IMR-90 (cell line): Measurements from ENCODE around the gene KLHL3. TPM values are rescaled to one million over a fixed set of nuclear protein-coding genes. Genes with fewer than 3 reads are reported as not detected.

Experiments used
- ATAC-seq: fragments of 200-7000 bp; cut with Tn5 transposase; 2 replicates; pipeline ENCODE4 v1.9.1; 2020; ENCODE audit warnings: low read depth, mild to moderate bottlenecking, moderate library complexity
- BruUV-seq: library from RNA; stranded (reverse); fragments of 400-500 nt; replicated peaks from 2 replicates; lab custom pipeline; 2021; lab: Mats Ljungman, UMichigan
- CTCF ChIA-PET: fragments of 300-600 bp; formaldehyde crosslinking; extraction: SDS; loops from one replicate; lab custom pipeline; 2021; ENCODE audit warnings: antibody characterized with exemption; lab: Yijun Ruan, JAX
- POLR2A ChIA-PET: fragments of 300-600 bp; sonication (Branson Sonifier 250); formaldehyde crosslinking; loops from one replicate; lab custom pipeline; 2022; ENCODE audit warnings: antibody characterized with exemption; ENCODE audit not compliant: unreplicated experiment; lab: Charles Lee
- DNase-seq: peaks from one replicate; pipeline ENCODE4 v3.0.0; 2013
- H2AFZ ChIP-seq: replicated peaks from 2 replicates; pipeline ENCODE3; 2013; ENCODE audit warnings: low read length, mild to moderate bottlenecking; ENCODE audit not compliant: poor library complexity
- H2AK5ac ChIP-seq: 2 replicates; pipeline ENCODE4 v1.6.1; 2013; ENCODE audit warnings: low read depth, low read length, inconsistent platforms
- H2AK9ac ChIP-seq: replicated peaks from 2 replicates; pipeline ENCODE3; 2013; ENCODE audit warnings: mild to moderate bottlenecking, low read depth, low read length, moderate library complexity; ENCODE audit not compliant: poor library complexity
- H2BK120ac ChIP-seq: 2 replicates; pipeline ENCODE4 v1.6.1; 2013; ENCODE audit warnings: low read depth, low read length, inconsistent platforms
- H2BK15ac ChIP-seq: 3 replicates; pipeline ENCODE4 v1.6.1; 2013; ENCODE audit warnings: low read depth, low read length, inconsistent platforms
- H2BK20ac ChIP-seq: 2 replicates; pipeline ENCODE4 v1.6.1; 2013; ENCODE audit warnings: low read depth, mild to moderate bottlenecking, inconsistent platforms, low read length, moderate library complexity
- H2BK5ac ChIP-seq: 2 replicates; pipeline ENCODE4 v1.6.1; 2013; ENCODE audit warnings: mild to moderate bottlenecking, low read depth, low read length, inconsistent platforms; ENCODE audit not compliant: poor library complexity, severe bottlenecking
- H3K14ac ChIP-seq: replicated peaks from 2 replicates; pipeline ENCODE4 v1.6.1; 2013; ENCODE audit warnings: low read depth, low read length, inconsistent platforms
- H3K18ac ChIP-seq: 2 replicates; pipeline ENCODE4 v1.6.1; 2013; ENCODE audit warnings: low read depth, low read length, control low read depth
- H3K23ac ChIP-seq: 2 replicates; pipeline ENCODE4 v1.6.1; 2013; ENCODE audit warnings: low read depth, low read length, inconsistent platforms
- H3K27ac ChIP-seq: 2 replicates; pipeline ENCODE4 v1.5.1; 2013; ENCODE audit warnings: mild to moderate bottlenecking, control low read depth, low read length; ENCODE audit not compliant: insufficient read depth
- H3K27me3 ChIP-seq: 2 replicates; pipeline ENCODE4 v1.6.1; 2013; ENCODE audit warnings: low read length; ENCODE audit not compliant: control insufficient read depth, insufficient read depth
- H3K36me3 ChIP-seq: 2 replicates; pipeline ENCODE4 v1.6.1; 2013; ENCODE audit warnings: low read length, mixed read lengths; ENCODE audit not compliant: control insufficient read depth, insufficient read depth
- H3K4ac ChIP-seq: 2 replicates; pipeline ENCODE4 v1.6.1; 2013; ENCODE audit warnings: low read depth, low read length, inconsistent platforms
- H3K4me1 ChIP-seq: 2 replicates; pipeline ENCODE4 v1.6.1; 2013; ENCODE audit warnings: low read length, mixed read lengths; ENCODE audit not compliant: control insufficient read depth, insufficient read depth
- H3K4me2 ChIP-seq: 2 replicates; pipeline ENCODE4 v1.6.1; 2013; ENCODE audit warnings: low read depth, mild to moderate bottlenecking, control low read depth, low read length, moderate library complexity
- H3K4me3 ChIP-seq: 2 replicates; pipeline ENCODE4 v1.5.1; 2013; ENCODE audit warnings: low read depth, mild to moderate bottlenecking, control low read depth, low read length, moderate library complexity; ENCODE audit not compliant: insufficient read depth
- H3K56ac ChIP-seq: 2 replicates; pipeline ENCODE4 v1.6.1; 2013; ENCODE audit warnings: low read length, inconsistent platforms; ENCODE audit not compliant: insufficient read depth; ENCODE audit errors: extremely low read depth
- H3K79me1 ChIP-seq, 2 experiments: 2 replicates each; pipeline ENCODE4 v1.6.1; 2013; ENCODE audit warnings: low read length in 2 of 2, inconsistent platforms in 1 of 2, low read depth in 1 of 2
- H3K9ac ChIP-seq: 2 replicates; pipeline ENCODE4 v1.6.1; 2013; ENCODE audit warnings: low read depth, low read length, control low read depth
- H3K9me1 ChIP-seq: 2 replicates; pipeline ENCODE4 v1.6.1; 2013; ENCODE audit warnings: low read length, inconsistent platforms; ENCODE audit not compliant: insufficient read depth
- H3K9me3 ChIP-seq: 2 replicates; pipeline ENCODE4 v1.6.1; 2013; ENCODE audit warnings: low read length; ENCODE audit not compliant: control insufficient read depth, insufficient read depth
- H4K20me1 ChIP-seq: 2 replicates; pipeline ENCODE4 v1.6.1; 2013; ENCODE audit warnings: low read length, inconsistent platforms; ENCODE audit not compliant: insufficient read depth
- H4K5ac ChIP-seq: 2 replicates; pipeline ENCODE4 v1.6.1; 2013; ENCODE audit warnings: mild to moderate bottlenecking, low read depth, low read length, control low read depth
- H4K8ac ChIP-seq, 2 experiments: 2 replicates each; pipeline ENCODE4 v1.6.1; 2013; ENCODE audit warnings: low read depth in 2 of 2, low read length in 2 of 2, control low read depth in 1 of 2, inconsistent platforms in 1 of 2
- H4K91ac ChIP-seq: 2 replicates; pipeline ENCODE4 v1.6.1; 2013; ENCODE audit warnings: low read depth, low read length, inconsistent platforms; ENCODE audit not compliant: insufficient read depth
- RAD21 ChIP-seq: IDR thresholded peaks from 2 replicates; pipeline ENCODE4 v1.6.1; 2012; ENCODE audit warnings: low read length, improper control_type of control experiment
- WGBS, 2 experiments: methylation state at CpG; one replicate each; pipeline versions ENCODE4 v1.1.5 to v1.1.7; 2013; ENCODE audit warnings: missing lambda C conversion rate in 2 of 2; ENCODE audit not compliant: insufficient read length in 1 of 2; ENCODE audit errors: extremely low coverage in 2 of 2; 5-methylcytosine and 5-hydroxymethylcytosine counted together
- dilution Hi-C: fragments of 300-500 bp; cut with HindIII; formaldehyde crosslinking; loops from one replicate; pipeline ENCODE4 v1.14.3; 2018; ENCODE audit warnings: low sequenced_read_pairs; ENCODE audit not compliant: unreplicated experiment
- in situ Hi-C: fragments of 300-500 bp; cut with MboI; formaldehyde crosslinking; loops from 3 replicates; pipeline ENCODE4 v1.14.3; 2019; ENCODE audit warnings: low sequenced_read_pairs, inconsistent platforms, mixed read lengths
- intact Hi-C: fragments of 100-400 bp; cut with micrococcal nuclease; formaldehyde crosslinking; loops from 2 replicates; pipeline ENCODE4 v1.10.0; 2022
- polyA plus RNA-seq, 3 experiments: library from polyadenylated mRNA; depleted of rRNA; stranded (reverse); fragments of >200 nt; gene quantifications; 2 replicates each; pipeline ENCODE4 v1.2.3, GENCODE V29; 2012; ENCODE audit warnings: low replicate concordance in 1 of 3
- total RNA-seq: library from RNA; depleted of rRNA; stranded (reverse); fragments of >200 nt; gene quantifications from 2 replicates; pipeline ENCODE4 v1.2.3, GENCODE V29; 2012

KLHL3 gene
- total and polyA plus RNA-seq, 2 of the 4 experiments (the other 2 are of a cell fraction), result 2.3 to 4.1 TPM

DNA sequence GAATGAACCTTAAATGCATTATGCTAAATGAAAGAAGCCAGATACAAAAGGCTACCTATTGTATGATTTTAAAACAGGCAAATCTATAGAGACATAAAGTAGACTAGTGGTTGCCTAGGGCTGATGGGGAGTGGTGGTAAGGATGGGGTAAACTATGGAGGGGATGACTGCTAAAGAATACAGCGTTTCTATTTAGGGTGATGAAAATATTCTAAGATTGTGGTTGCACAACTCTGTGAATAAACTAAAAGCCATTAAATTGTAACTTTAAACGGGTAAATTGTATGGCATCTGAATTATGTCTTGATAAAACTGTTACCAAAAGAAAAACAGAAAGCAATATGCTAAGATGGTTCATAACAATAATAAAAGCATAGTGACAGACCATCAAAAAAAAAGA is 21.4 kb downstream of the KLHL3 start:
- H2BK15ac ChIP-seq, result no peak overlapping the region
- POLR2A ChIA-PET, result no interaction called here
- no TSS peak for BruUV-seq
- no peak overlapping the region for H4K91ac ChIP-seq
- H2AFZ ChIP-seq, result no peak overlapping the region
- in situ Hi-C loops (no loop called here), intact Hi-C loops (no loop called here), dilution Hi-C loops (no loop called here)
- H3K23ac ChIP-seq, result no peak overlapping the region
- no peak overlapping the region for H2AK5ac ChIP-seq
- DNase-seq, result no peak
- no peak overlapping the region for H3K56ac ChIP-seq
- H3K9me1 ChIP-seq, result no peaks in the 10 kb centered on the region
- no peak for TF ChIP-seq RAD21
- H2BK20ac ChIP-seq, result no peak overlapping the region
- H4K20me1 ChIP-seq, result no peaks in the 10 kb centered on the region
- no peaks in the 10 kb centered on the region for H3K79me1 ChIP-seq
- H4K5ac ChIP-seq, result no peak overlapping the region
- peaks cover 2% of the 10 kb centered on the region; the same call in 1 of the 2 replicates for H3K4me1 ChIP-seq
- no peak overlapping the region; the same call in 1 of the 2 replicates for H3K4me2 ChIP-seq
- ATAC-seq, result peak; percentile 53
- CTCF ChIA-PET, result interaction anchor here (1.3 kb wide), 1 partner anchor 16 kb away, joined by 3 read pairs; no protein-coding TSS in a partner anchor
- H3K9ac ChIP-seq, result no peak overlapping the region
- no peak overlapping the region for H4K8ac ChIP-seq
- no peak overlapping the region for H2BK120ac ChIP-seq
- H3K4me3 ChIP-seq, result no peak overlapping the region
- no peak overlapping the region for H3K14ac ChIP-seq
- H2AK9ac ChIP-seq, result no peak overlapping the region
- H3K4ac ChIP-seq, result no peak overlapping the region
- H3K27ac ChIP-seq, result no peak overlapping the region
- H3K36me3 ChIP-seq, result no peaks in the 10 kb centered on the region
- H3K27me3 ChIP-seq, result no peaks in the 10 kb centered on the region
- peaks cover 2% of the 10 kb centered on the region; the same call in 1 of the 2 replicates for H3K9me3 ChIP-seq
- H2BK5ac ChIP-seq, result peak overlapping the region; percentile 59
- H3K18ac ChIP-seq, result no peak overlapping the region
- WGBS, 2 experiments, result no CpG with 5 or more reads among the region's 2 CpGs
